Glomerular endothelial cell (primary cell): ENCODE measurements around the gene NPAS1. TPM values are rescaled to one million over a fixed set of nuclear protein-coding genes. Genes with fewer than 3 reads are reported as not detected.
"Not testable (repeated sequence)": the region's sequence is repeated elsewhere in the genome, so short reads cannot be mapped to it uniquely, and the experiment has no call there.

Source experiments
- DNase-seq: peaks from one replicate; pipeline ENCODE4 v3.0.0-alpha.2; 2011; ENCODE audit warnings: low read depth, low spot score; ENCODE audit errors: extremely low read depth
- total RNA-seq: library from RNA; depleted of rRNA; stranded (reverse); fragments of >200 nt; gene quantifications from 2 replicates; pipeline ENCODE4 v1.2.3, GENCODE V29; 2015

The NPAS1 gene
- total RNA-seq, 1 donor from 2014 or later, result 2.5 TPM

- DNase-seq, result no peak
Measured at GRCh38 chr19:46990991-46991676, 28.5 kb upstream of the NPAS1 start.

- DNase-seq, result no peak
Measured at GRCh38 chr19:46992699-46993535, 26.7 kb upstream of the NPAS1 start.

- no peak for DNase-seq
Measured at GRCh38 chr19:46993622-46994021, 26.0 kb upstream of the NPAS1 start.

- DNase-seq, result no peak
Measured at GRCh38 chr19:46994141-46994686, 25.4 kb upstream of the NPAS1 start.

DNA sequence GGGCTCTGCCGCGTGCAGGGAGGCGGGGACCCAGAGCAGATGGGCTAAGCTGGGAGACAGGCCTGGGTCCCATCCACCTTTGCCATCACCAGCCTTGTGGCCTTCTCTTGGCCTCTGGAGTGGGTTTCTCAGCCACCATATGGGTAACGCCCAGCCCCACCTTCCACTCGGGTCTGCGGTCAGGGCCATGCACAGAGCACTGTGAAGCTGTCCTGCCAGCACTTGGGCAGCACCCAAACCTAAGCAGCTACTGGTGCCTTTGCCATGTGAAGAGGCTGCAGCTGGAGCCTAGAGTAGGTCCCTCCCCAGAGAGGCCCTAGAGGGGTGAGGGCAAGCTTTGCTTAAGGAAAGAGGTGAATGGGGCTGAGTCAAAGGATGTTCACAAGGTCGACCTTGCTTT is 24.1 kb upstream of the NPAS1 start:
- DNase-seq, result no peak

GRCh38 chr19:46998445-46999125 is 21.1 kb upstream of the NPAS1 start:
- no peak for DNase-seq

- no peak for DNase-seq
Measured at GRCh38 chr19:46999377-46999776, 20.3 kb upstream of the NPAS1 start.

- no peak for DNase-seq
Measured at GRCh38 chr19:46999878-47000277, 19.8 kb upstream of the NPAS1 start.

GRCh38 chr19:47000373-47000772 is 19.3 kb upstream of the NPAS1 start:
- no peak for DNase-seq

GRCh38 chr19:47001584-47001983 is 18.1 kb upstream of the NPAS1 start:
- no peak for DNase-seq

DNA sequence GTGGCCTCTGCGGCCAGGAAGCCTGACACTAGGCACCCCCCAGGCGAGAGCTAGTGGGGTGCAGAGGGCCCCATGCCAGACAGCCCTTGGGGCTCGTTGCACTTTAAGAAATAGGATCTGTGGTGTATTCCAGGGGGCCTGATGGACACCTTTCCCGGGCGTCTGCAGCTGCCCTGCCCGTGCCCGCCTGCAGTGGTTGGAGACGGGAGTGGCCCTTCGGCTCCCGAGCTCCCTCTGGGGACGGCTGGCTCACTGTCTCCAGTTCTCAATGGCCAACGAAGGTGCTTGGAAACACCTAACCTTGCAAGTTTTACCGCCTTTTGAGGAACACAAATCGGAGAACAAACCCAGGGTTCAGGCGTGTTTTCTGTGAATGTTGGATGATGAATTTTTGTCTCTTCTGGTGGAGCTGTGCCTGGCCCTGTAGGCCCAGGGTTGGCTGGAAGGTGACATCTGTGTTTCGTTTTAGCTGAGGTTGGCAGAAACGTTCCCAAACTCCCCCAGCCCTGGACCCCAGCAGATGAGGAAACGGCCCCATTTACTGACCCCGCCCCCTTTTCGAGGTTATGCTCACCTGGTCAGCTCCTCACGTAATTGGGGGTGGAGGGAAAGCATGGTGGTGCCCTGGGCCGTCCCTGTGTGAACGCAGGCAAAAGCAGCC is 17.4 kb upstream of the NPAS1 start:
- no peak for DNase-seq

DNA sequence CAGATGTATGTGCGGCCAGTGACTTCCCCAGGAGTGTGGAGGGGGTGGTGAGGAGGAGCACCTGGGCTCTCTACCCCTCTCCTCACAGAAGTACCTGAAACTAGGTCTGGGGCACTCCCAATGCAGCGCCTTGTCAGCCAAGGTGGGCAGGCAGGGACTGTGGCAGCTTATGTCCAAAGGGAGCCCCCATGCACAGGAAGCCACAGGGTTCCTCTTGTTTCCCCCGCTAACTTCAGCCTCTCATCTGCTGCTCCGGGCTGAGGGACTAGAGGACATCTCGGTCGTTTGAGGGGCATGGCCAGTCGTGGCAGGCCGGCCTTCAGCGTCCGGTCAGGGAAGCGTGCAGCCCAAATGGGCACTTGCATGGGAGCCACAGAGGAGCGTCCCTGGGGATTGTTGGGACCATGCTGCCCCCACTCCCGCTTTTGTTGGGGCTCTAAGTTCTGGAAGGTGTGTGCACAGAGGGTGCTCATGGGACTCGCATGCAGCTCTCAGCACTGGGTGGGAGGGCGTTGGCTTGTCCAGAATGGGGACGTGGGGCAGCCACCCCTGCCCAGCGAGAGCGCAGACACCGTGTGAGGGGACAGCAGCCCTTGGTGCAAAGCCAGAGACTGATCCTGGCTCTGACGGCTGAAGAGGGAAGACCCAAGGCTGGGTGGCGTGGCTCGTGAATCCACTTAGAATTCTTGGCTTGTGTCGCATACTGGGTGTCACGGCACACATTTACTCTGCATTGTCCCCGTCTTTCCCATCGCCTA is 16.6 kb upstream of the NPAS1 start:
- DNase-seq, result no peak

GRCh38 chr19:47003611-47004465 is 15.8 kb upstream of the NPAS1 start:
- DNase-seq, result no peak

GRCh38 chr19:47005164-47005641 is 14.4 kb upstream of the NPAS1 start:
- DNase-seq, result no peak

DNA sequence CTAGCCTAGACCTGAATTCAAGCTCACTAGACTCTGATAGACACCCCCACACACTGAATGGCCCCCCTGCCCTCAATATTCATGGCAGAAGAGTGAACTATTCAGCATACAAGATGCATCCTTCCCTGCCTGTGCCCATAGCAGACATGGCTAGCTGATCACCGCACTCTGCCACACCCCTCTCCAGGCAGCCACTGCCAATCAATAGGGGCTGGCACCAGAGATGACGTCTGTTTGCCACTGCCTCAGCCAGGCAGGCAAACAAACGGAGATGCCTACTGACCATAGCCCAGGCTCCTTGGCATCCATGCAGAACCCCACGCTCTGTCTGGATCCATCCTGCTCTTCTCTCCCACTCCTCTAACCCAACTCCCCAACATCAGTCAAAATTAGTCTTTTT is 13.8 kb upstream of the NPAS1 start:
- no peak for DNase-seq

GRCh38 chr19:47006496-47006895 is 13.1 kb upstream of the NPAS1 start:
- DNase-seq, result no peak

DNA sequence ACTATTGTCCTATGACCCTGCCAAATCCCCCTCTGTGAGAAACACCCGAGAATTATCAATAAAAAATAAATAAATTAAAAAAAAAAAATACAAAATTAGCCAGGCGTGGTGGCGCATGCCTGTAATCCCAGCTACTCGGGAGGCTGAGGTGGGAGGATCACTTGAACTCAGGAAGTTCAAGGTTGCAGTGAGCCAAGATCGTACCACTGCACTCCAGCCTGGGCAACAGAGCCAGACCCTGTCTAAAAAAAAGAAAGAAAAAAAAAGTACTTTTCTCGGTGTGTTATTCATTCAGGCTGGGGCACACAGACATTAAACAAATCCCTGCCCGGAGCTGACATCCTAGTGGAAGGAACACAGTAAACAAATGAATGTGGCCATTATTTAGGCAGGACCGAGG is 9.1 kb upstream of the NPAS1 start:
- DNase-seq, result not testable (repeated sequence)

GRCh38 chr19:47012617-47013016 is 7.0 kb upstream of the NPAS1 start:
- DNase-seq, result no peak

GRCh38 chr19:47013041-47013517 is 6.6 kb upstream of the NPAS1 start:
- no peak for DNase-seq
